Left lung (tissue), 10 donors: ENCODE results near the gene USP49. TPM values are rescaled to one million over a fixed set of nuclear protein-coding genes. Genes with fewer than 3 reads are reported as not detected.

ENCODE experiments used
- ATAC-seq: fragments of 200-7000 bp; cut with Tn5 transposase; one replicate; pipeline ENCODE4 v1.9.1; 2020; ENCODE audit warnings: moderate library complexity
- DNase-seq, 4 donors: peaks; one replicate each; pipeline ENCODE4 v3.0.0-alpha.2; 2013 to 2020
- H3K27ac ChIP-seq, 2 donors: fragments of 200-600 bp; sonication (generic) in 1 of 2; one replicate each; pipeline versions ENCODE4 v1.5.0 to v1.8.0; 2020 to 2021
- H3K27me3 ChIP-seq, 2 donors: fragments of 200-600 bp; sonication (generic) in 1 of 2; one replicate each; pipeline versions ENCODE4 v1.5.0 to v1.8.0; 2020 to 2021
- H3K36me3 ChIP-seq, 2 donors: fragments of 200-600 bp; sonication (generic) in 1 of 2; one replicate each; pipeline versions ENCODE4 v1.5.0 to v1.8.0; 2020 to 2021
- H3K4me1 ChIP-seq, 2 donors: fragments of 200-600 bp; one replicate each; pipeline ENCODE4 v1.8.0; 2021
- H3K4me3 ChIP-seq, 2 donors: fragments of 200-600 bp; sonication (generic) in 1 of 2; one replicate each; pipeline versions ENCODE4 v1.5.0 to v1.8.0; 2020 to 2021; ENCODE audit warnings: mild to moderate bottlenecking in 1 of 2
- H3K9me3 ChIP-seq, 2 donors: fragments of 200-600 bp; sonication (generic) in 1 of 2; one replicate each; pipeline versions ENCODE4 v1.5.0 to v1.8.0; 2020 to 2021
- intact Hi-C, 2 donors: fragments of 100-400 bp; cut with DNase I; formaldehyde crosslinking; loops; one replicate each; pipeline versions ENCODE4 v1.11.2 to v1.14.2; 2022
- polyA plus RNA-seq, 6 donors: library from polyadenylated mRNA; unstranded; fragments of 120-200 nt; gene quantifications; one replicate each; pipeline ENCODE4 v1.2.1, GENCODE V29; 2013; ENCODE audit not compliant: insufficient read length in 6 of 6
- total RNA-seq, 2 donors: library from RNA; stranded (reverse); fragmentation: NEBNext Ultra II Directional; extraction: Animal tissue kit (Norgen Biotek cat#: 25700); gene quantifications; one replicate each; pipeline ENCODE4 v1.2.1, GENCODE V29; 2021
- TF ChIP-seq, protein P1 (sequence below), 2 donors: fragments of 200-600 bp; sonication (generic) in 1 of 2; IDR thresholded peaks; one replicate each; pipeline versions ENCODE4 v1.5.0 to v1.8.0; 2021; ENCODE audit warnings: antibody characterized with exemption in 2 of 2
- donor health status: DM: no; HTN: yes; CAD: no.
- donor health status: DM: no; HTN: no; CAD: no.

The USP49 gene
- total and polyA plus RNA-seq, 8 donors: 3.8 to 16.4 (median 13.2) TPM

GRCh38 chr6:41836660-41837052 lies 58.5 kb downstream of the USP49 start:
- Histone ChIP-seq H3K4me3 (no peak overlapping the region), H3K36me3 (no peaks in the 10 kb centered on the region), H3K9me3 (no peaks in the 10 kb centered on the region), H3K4me1 (no peaks in the 10 kb centered on the region), H3K27me3 (no peaks in the 10 kb centered on the region), H3K27ac (no peak overlapping the region)
- intact Hi-C loops: no loop called here
- TF ChIP-seq, protein P1, sequence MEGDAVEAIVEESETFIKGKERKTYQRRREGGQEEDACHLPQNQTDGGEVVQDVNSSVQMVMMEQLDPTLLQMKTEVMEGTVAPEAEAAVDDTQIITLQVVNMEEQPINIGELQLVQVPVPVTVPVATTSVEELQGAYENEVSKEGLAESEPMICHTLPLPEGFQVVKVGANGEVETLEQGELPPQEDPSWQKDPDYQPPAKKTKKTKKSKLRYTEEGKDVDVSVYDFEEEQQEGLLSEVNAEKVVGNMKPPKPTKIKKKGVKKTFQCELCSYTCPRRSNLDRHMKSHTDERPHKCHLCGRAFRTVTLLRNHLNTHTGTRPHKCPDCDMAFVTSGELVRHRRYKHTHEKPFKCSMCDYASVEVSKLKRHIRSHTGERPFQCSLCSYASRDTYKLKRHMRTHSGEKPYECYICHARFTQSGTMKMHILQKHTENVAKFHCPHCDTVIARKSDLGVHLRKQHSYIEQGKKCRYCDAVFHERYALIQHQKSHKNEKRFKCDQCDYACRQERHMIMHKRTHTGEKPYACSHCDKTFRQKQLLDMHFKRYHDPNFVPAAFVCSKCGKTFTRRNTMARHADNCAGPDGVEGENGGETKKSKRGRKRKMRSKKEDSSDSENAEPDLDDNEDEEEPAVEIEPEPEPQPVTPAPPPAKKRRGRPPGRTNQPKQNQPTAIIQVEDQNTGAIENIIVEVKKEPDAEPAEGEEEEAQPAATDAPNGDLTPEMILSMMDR (IDR thresholded peaks at IDR 0.05): no peak
- no peak for DNase-seq
- ATAC-seq: no peak

DNA sequence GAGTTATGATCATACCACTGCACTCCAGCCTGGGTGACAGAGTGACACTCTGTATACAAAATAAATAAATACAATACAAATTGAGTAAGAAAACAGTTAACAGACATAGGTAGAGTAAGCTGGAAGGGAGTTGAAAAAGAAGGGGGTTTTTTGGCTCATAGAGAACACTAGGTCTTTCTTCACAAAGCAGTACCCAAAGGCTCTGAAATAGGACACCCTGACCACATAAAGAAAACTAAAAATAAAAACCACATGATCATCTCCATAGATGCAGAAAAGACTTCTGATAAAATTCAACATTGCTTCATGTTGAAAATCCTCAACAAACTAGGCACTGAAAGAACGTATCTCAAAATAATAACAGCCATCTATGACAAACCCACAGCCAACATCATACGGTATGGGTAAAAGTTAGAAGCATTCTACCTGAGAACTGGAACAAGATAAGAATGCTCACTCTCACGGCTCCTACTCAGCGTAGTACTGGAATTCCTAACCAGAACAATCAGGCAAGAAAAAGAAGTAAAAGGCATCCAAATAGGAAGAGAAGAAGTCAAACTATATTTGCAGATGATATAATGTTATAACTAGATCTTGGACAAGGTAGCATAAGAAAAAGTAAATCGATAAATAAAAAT lies 59.0 kb downstream of the USP49 start:
- no peaks in the 10 kb centered on the region for H3K36me3 ChIP-seq
- no peaks in the 10 kb centered on the region for H3K4me1 ChIP-seq
- H3K9me3 ChIP-seq: no peaks in the 10 kb centered on the region
- TF ChIP-seq, protein P1 (IDR thresholded peaks at IDR 0.05): no peak
- H3K27ac ChIP-seq: no peak overlapping the region
- peak; percentile 18 for ATAC-seq
- DNase-seq: no peak
- H3K27me3 ChIP-seq: no peaks in the 10 kb centered on the region
- H3K4me3 ChIP-seq: no peak overlapping the region
- intact Hi-C loops: no loop called here

DNA sequence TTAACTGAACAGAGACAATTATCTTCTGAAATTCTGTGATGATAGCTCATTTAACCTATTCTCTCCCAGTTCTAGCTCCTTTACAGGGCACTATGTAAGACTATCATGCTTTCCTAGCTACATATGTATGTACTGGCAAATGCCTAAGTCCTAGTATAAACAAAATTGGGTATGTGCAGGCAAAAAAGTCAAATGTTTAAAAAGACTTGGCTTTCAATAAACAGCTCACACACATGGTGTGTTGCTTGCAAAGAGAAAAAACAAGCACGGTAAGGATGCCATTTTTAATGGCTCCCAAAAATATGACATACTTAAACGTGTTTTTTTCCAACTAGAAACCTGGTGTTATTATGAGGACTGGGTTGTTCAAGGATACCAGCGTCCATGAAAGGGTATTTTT lies 62.9 kb downstream of the USP49 start:
- TF ChIP-seq, protein P1 (IDR thresholded peaks at IDR 0.05): no peak
- H3K36me3 ChIP-seq: no peaks in the 10 kb centered on the region
- H3K27me3 ChIP-seq: no peaks in the 10 kb centered on the region
- no peak overlapping the region for H3K4me3 ChIP-seq
- DNase-seq: no peak
- ATAC-seq: no peak
- H3K27ac ChIP-seq: no peak overlapping the region
- no peaks in the 10 kb centered on the region for H3K9me3 ChIP-seq
- intact Hi-C loops: no loop called here
- no peaks in the 10 kb centered on the region for H3K4me1 ChIP-seq

- no peak overlapping the region for H3K4me3 ChIP-seq
- no peaks in the 10 kb centered on the region for H3K4me1 ChIP-seq
- DNase-seq: no peak
- intact Hi-C loops: no loop called here
- no peaks in the 10 kb centered on the region for H3K27me3 ChIP-seq
- no peak for ATAC-seq
- H3K9me3 ChIP-seq: no peaks in the 10 kb centered on the region
- H3K36me3 ChIP-seq: no peaks in the 10 kb centered on the region
- TF ChIP-seq, protein P1 (IDR thresholded peaks at IDR 0.05): no peak
- no peak overlapping the region for H3K27ac ChIP-seq
Measured at GRCh38 chr6:41826343-41827022, 68.7 kb downstream of the USP49 start.
